ENCODE results near the gene ENTPD6. TPM values are rescaled to one million over a fixed set of nuclear protein-coding genes. Genes with fewer than 3 reads are reported as not detected.

The ENTPD6 gene
- total RNA-seq, 1 experiment from 2014 or later, result 56.3 TPM

DNA sequence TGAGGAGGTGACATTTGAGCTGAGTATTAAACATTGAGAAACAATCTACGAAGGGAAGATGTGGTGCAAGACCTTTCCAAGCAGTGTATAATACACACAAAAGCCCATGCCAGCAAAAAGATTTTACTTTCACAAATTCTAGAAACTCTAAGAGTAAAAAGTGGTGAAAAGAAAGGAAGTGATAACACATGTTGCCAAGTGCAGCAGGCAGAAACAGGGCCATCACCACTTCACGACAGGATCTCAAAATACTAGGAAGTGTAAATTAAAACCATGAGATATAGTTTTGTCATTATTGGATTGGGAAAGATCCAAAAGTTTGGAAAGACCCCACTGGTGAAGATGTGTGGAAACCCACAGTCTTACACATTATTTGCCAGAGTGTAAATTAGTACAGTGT, 1.7 kb upstream of the ENTPD6 start:
- intact Hi-C loops (cut with micrococcal nuclease; ENCODE audit: unreplicated experiment), result no loop called here

DNA sequence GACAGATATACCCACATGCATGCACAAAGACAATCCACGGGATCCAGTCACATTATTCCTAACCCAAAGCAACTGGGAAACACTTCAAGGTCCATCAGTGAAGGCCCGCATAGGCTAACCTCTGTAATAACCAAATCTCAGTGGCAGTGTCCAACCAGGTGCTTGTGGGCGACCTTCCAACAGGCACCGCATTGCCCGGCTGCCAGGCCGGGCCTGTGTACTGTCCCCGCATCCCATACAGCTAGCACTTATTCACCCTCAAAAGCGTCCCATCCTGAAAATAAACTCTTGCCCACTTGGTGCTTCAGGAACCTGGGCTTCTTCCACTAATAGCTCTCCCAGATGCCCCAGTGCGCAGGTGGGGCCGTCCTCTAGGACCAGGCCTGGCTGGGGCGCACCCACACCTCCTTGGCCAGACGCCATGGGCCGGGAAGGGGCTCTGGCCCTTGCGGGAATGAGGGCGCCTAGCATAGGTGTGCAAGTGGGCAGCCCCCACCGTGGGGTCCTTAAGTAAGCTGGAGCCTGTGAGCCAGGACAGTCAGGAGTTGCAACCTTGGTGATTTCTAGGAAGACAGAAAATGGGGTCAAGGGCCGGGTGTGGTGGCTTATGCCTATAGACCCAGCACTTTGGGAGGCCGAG, 1.1 kb upstream of the ENTPD6 start:
- CTCF ChIA-PET, result no interaction called here
- intact Hi-C loops (cut with micrococcal nuclease; ENCODE audit: unreplicated experiment), result no loop called here
- no peak for DNase-seq
- TF ChIP-seq, protein P1, sequence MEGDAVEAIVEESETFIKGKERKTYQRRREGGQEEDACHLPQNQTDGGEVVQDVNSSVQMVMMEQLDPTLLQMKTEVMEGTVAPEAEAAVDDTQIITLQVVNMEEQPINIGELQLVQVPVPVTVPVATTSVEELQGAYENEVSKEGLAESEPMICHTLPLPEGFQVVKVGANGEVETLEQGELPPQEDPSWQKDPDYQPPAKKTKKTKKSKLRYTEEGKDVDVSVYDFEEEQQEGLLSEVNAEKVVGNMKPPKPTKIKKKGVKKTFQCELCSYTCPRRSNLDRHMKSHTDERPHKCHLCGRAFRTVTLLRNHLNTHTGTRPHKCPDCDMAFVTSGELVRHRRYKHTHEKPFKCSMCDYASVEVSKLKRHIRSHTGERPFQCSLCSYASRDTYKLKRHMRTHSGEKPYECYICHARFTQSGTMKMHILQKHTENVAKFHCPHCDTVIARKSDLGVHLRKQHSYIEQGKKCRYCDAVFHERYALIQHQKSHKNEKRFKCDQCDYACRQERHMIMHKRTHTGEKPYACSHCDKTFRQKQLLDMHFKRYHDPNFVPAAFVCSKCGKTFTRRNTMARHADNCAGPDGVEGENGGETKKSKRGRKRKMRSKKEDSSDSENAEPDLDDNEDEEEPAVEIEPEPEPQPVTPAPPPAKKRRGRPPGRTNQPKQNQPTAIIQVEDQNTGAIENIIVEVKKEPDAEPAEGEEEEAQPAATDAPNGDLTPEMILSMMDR (IDR thresholded peaks at IDR 0.05; ENCODE audit: unreplicated experiment), result no peak
- Mint-ChIP-seq H3K27ac (ENCODE audit: unreplicated experiment) (no peak overlapping the region), H3K9me3 (ENCODE audit: low read depth, unreplicated experiment) (no peaks in the 10 kb centered on the region), H3K36me3 (ENCODE audit: insufficient read depth, unreplicated experiment) (peaks cover 28% of the 10 kb centered on the region), H3K27me3 (ENCODE audit: unreplicated experiment) (no peaks in the 10 kb centered on the region), H3K4me1 (ENCODE audit: low read depth, unreplicated experiment) (peaks cover 18% of the 10 kb centered on the region), H3K4me3 (ENCODE audit: low read depth, unreplicated experiment) (peak overlapping the region; percentile 91)
- no TSS peak for BruUV-seq (replicated peaks)

More for the DNA sequence above, 1.7 kb upstream of the ENTPD6 start:
- no TSS peak for BruUV-seq (replicated peaks)
- Mint-ChIP-seq H3K9me3 (ENCODE audit: low read depth, unreplicated experiment) (no peaks in the 10 kb centered on the region), H3K27me3 (ENCODE audit: unreplicated experiment) (no peaks in the 10 kb centered on the region), H3K4me1 (ENCODE audit: low read depth, unreplicated experiment) (peaks cover 12% of the 10 kb centered on the region), H3K36me3 (ENCODE audit: insufficient read depth, unreplicated experiment) (peaks cover 27% of the 10 kb centered on the region), H3K4me3 (ENCODE audit: low read depth, unreplicated experiment) (no peak overlapping the region), H3K27ac (ENCODE audit: unreplicated experiment) (no peak overlapping the region)
- CTCF ChIA-PET, result no interaction called here
- no peak for DNase-seq
- TF ChIP-seq, protein P1 (IDR thresholded peaks at IDR 0.05; ENCODE audit: unreplicated experiment), result no peak

DNA sequence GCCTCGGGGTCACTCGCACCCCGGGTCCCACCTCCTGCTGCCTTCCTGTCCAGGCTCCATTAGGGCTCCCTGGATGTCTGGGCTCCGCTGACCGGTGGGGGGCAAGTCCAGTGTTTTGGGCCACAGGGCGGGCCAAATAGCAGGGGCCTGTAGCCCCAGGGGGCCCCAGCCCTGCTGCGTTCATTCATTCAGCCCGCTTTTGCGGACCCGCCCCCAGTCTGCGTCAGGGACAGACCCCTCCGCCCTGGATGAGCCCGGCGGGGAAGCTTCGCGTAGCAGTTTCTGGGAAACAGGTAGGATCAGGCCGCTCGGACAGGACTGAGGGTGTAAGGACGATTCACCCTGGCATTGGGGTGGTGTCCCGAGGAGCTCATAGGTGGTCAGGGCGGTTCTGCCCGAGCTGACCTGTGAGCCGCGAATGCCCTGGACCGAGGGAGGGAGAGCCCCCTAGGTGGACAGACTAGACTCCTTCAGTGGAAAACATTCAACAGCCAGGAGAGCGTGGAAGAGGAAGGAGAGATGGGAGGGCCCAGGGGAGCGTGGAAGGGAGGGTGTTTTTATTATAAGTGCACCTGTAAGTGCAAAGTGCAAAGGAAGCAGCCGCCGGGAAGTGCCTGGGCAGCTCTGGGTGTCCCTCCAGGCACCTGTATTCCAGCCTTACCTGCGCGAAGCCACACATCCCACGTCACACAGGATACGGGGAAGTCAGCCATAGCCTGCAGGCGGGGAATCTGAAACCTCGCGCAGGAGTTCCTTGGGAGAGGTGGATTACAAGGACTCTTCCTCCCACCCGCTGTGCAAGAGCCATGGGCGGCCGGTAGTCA, 662 bp downstream of the ENTPD6 start:
- peak; percentile 3 for DNase-seq
- intact Hi-C loops (cut with micrococcal nuclease; ENCODE audit: unreplicated experiment), result no loop called here
- peaks cover 28% of the 10 kb centered on the region for H3K36me3 Mint-ChIP-seq (ENCODE audit: insufficient read depth, unreplicated experiment)
- CTCF ChIA-PET, result no interaction called here
- TF ChIP-seq, protein P1 (IDR thresholded peaks at IDR 0.05; ENCODE audit: unreplicated experiment), result no peak
- peaks cover 32% of the 10 kb centered on the region for H3K4me1 Mint-ChIP-seq (ENCODE audit: low read depth, unreplicated experiment)
- no TSS peak for BruUV-seq (replicated peaks)
- no peaks in the 10 kb centered on the region for H3K9me3 Mint-ChIP-seq (ENCODE audit: low read depth, unreplicated experiment)
- no peaks in the 10 kb centered on the region for H3K27me3 Mint-ChIP-seq (ENCODE audit: unreplicated experiment)
- peak overlapping the region; percentile 91 for H3K4me3 Mint-ChIP-seq (ENCODE audit: low read depth, unreplicated experiment)
- peak overlapping the region; percentile 79 for H3K27ac Mint-ChIP-seq (ENCODE audit: unreplicated experiment)

DNA sequence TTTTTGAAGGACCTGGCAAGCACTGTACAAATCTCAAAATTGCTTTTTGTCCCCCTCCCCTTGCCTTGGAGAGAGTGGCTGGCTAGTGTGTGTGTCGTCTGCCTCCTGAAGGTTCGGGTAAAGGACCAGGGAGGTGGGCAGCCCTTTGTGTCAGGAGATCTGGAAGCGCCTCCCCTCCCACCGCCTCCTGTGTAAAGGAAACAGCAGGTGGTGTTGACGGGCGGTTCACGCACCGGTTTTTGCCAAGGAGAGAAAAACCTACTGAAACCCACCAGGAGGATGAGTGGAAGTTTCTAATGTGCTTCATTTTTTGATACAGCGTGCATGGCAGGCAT, 1.2 kb downstream of the ENTPD6 start:
- peak; percentile 7 for DNase-seq
- Mint-ChIP-seq H3K27me3 (ENCODE audit: unreplicated experiment) (no peaks in the 10 kb centered on the region), H3K4me1 (ENCODE audit: low read depth, unreplicated experiment) (peaks cover 38% of the 10 kb centered on the region), H3K36me3 (ENCODE audit: insufficient read depth, unreplicated experiment) (peaks cover 28% of the 10 kb centered on the region), H3K9me3 (ENCODE audit: low read depth, unreplicated experiment) (no peaks in the 10 kb centered on the region), H3K4me3 (ENCODE audit: low read depth, unreplicated experiment) (peak overlapping the region; percentile 91), H3K27ac (ENCODE audit: unreplicated experiment) (peak overlapping the region; percentile 47)
- BruUV-seq (replicated peaks), result no TSS peak
- intact Hi-C loops (cut with micrococcal nuclease; ENCODE audit: unreplicated experiment), result no loop called here
- CTCF ChIA-PET, result no interaction called here
- TF ChIP-seq, protein P1 (IDR thresholded peaks at IDR 0.05; ENCODE audit: unreplicated experiment), result no peak
